WTC11 (cell line): ENCODE measurements around the gene ZNF658.
"Not testable (repeated sequence)": the region's sequence is repeated elsewhere in the genome, so short reads cannot be mapped to it uniquely, and the experiment has no call there.

Experiments used
- AFF4 ChIP-seq: sonication (generic); formaldehyde crosslinking; IDR thresholded peaks from 2 replicates; pipeline ENCODE4 v1.8.1; 2023; ENCODE audit warnings: mild to moderate bottlenecking, missing genetic modification reagents, borderline replicate concordance
- ATF6 ChIP-seq: sonication (generic); formaldehyde crosslinking; IDR thresholded peaks from 2 replicates; pipeline ENCODE4 v1.8.1; 2023; ENCODE audit warnings: mild to moderate bottlenecking, missing genetic modification reagents
- CTCF ChIP-seq: fragments of 200-600 bp; IDR thresholded peaks from 2 replicates; pipeline ENCODE4 v1.8.0; 2022; ENCODE audit warnings: antibody characterized with exemption
- ESRRA ChIP-seq: sonication (generic); formaldehyde crosslinking; IDR thresholded peaks from 2 replicates; pipeline ENCODE4 v1.8.1; 2022; ENCODE audit warnings: mild to moderate bottlenecking, missing genetic modification reagents, borderline replicate concordance
- NR3C1 ChIP-seq: sonication (generic); formaldehyde crosslinking; conservative IDR thresholded peaks from 2 replicates; pipeline ENCODE4 v1.8.1; 2023; ENCODE audit warnings: low read depth, mild to moderate bottlenecking, missing genetic modification reagents
- SP1 ChIP-seq: sonication (generic); formaldehyde crosslinking; conservative IDR thresholded peaks from 2 replicates; pipeline ENCODE4 v1.8.1; 2022; ENCODE audit warnings: missing genetic modification reagents
- TEAD4 ChIP-seq: sonication (generic); formaldehyde crosslinking; IDR thresholded peaks from 2 replicates; pipeline ENCODE4 v1.8.0; 2022; ENCODE audit warnings: mild to moderate bottlenecking, missing genetic modification reagents
- ZBTB21 ChIP-seq: sonication (generic); formaldehyde crosslinking; IDR thresholded peaks from 2 replicates; pipeline ENCODE4 v1.8.1; 2023; ENCODE audit warnings: mild to moderate bottlenecking, missing genetic modification reagents, borderline replicate concordance

DNA sequence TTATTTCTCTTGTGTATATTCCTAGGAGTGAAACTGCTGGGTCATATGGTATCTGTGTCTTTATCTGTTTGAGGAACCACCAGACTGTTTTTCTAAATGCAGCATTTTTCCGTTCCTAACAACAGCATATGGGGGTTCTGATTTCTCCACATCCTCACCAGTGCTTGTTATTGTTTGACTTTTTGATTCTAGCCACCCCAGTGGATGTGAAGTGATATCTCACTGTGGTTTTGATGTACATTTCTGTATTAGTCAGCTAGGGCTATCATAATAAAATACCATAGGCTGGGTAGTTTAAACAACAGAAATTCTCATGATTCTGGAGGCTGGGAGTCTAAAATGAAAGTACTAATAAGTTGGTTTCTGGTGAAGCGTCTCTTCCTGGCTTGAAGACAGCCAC lies 9.0 kb downstream of the ZNF658 start:
- TF ChIP-seq CTCF; SP1 (CRISPR knock-in tag); AFF4 (CRISPR knock-in tag); ATF6 (CRISPR knock-in tag); ZBTB21 (CRISPR knock-in tag); ESRRA; TEAD4 (CRISPR knock-in tag); NR3C1 (CRISPR knock-in tag): not testable (repeated sequence)
